Ishikawa (cell line): ENCODE data around the gene ZNF747.

Experiments used
- CEBPB ChIP-seq: IDR thresholded peaks from 2 replicates; pipeline ENCODE4 v1.6.1; 2012
- CREB1 ChIP-seq: IDR thresholded peaks from 2 replicates; pipeline ENCODE4 v1.6.1; 2012; ENCODE audit warnings: low read depth
- EGR1 ChIP-seq: IDR thresholded peaks from 2 replicates; pipeline ENCODE4 v1.6.1; 2012
- EP300 ChIP-seq: IDR thresholded peaks from 2 replicates; pipeline ENCODE4 v1.6.1; 2012; ENCODE audit warnings: borderline replicate concordance
- FOXM1 ChIP-seq: IDR thresholded peaks from 2 replicates; pipeline ENCODE4 v1.6.1; 2012; ENCODE audit warnings: low read depth, borderline replicate concordance
- MAX ChIP-seq: IDR thresholded peaks from 2 replicates; pipeline ENCODE4 v1.6.1; 2012
- NFIC ChIP-seq: IDR thresholded peaks from 2 replicates; pipeline ENCODE4 v1.6.1; 2012
- RAD21 ChIP-seq: IDR thresholded peaks from 2 replicates; pipeline ENCODE4 v1.6.1; 2012; ENCODE audit warnings: low read depth
- REST ChIP-seq: IDR thresholded peaks from 2 replicates; pipeline ENCODE4 v1.6.1; 2012; ENCODE audit warnings: low read depth, mild to moderate bottlenecking
- TAF1 ChIP-seq: IDR thresholded peaks from 2 replicates; pipeline ENCODE4 v1.6.1; 2012; ENCODE audit warnings: low read depth, mild to moderate bottlenecking
- TCF12 ChIP-seq: IDR thresholded peaks from 2 replicates; pipeline ENCODE4 v1.6.1; 2012; ENCODE audit warnings: low read depth
- TEAD4 ChIP-seq: IDR thresholded peaks from 2 replicates; pipeline ENCODE4 v1.6.1; 2012
- YY1 ChIP-seq: IDR thresholded peaks from 2 replicates; pipeline ENCODE4 v1.6.1; 2012; ENCODE audit warnings: low read depth
- ZBTB7A ChIP-seq: IDR thresholded peaks from 2 replicates; pipeline ENCODE4 v1.6.1; 2012; ENCODE audit warnings: low read depth

Gene ZNF747

DNA sequence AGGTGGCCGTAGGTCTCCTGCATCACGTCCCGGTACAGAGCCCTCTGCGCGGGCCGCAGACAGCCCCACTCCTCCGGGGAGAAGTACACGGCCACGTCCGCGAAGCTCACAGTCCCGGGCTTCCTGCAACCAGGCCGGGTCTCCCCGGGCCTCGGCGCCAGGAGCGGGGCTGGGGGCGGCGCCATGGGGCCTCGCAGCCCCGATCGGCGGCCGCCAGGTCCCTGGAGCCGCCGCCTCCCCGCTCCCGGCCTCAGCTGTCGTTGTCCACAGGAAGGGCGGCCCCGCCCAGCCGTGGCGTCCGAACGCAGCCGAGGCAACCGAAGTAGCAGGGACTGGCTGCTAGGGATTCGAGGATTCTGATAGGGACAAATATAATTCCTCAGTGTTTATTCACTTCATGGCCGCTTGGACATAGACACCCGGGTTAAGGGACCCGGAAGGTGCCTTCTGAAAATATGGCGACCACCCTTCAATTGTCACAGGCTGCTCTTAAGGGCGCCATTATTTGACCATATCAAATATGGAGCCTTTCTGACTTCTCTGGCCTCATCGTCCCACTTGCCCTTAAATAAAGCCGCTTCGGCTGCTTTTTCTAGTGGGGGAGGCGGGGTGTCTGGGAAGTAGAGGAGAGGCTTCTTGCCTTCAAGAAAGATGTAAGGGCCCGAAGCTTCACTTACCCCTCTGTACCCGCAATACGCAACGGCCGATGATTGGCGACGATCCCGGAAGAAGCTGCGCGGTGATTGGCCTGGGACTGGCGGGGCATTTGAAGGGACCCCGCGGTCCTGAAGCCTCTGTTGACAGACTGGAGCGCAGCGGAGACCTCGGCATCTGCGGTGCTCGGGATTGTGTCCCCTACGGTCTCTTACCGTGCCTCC is 37.0 kb upstream of the ZNF747 start, which contains the start of gene ZNF688:
Gene ZNF688, minus strand, starts transcription at position 270 of the 878 bp plus-strand sequence. Its CDS starts 85 bp downstream, at position 185.
- TF ChIP-seq TCF12 (0 out of 2 replicates have a peak, but pooled peaks have one; percentile 29), EGR1 (peak; percentile 86), CREB1 (peak; percentile 73), RAD21 (no peak), NFIC (no peak), CEBPB (no peak), ZBTB7A (peak; percentile 25; the same call in 1 of the 2 replicates), TAF1 (peak; percentile 39; the same call in 1 of the 2 replicates), FOXM1 (peak; percentile 67; the same call in 1 of the 2 replicates), MAX (peak; percentile 68), YY1 (peak; percentile 97), EP300 (no peak)

DNA sequence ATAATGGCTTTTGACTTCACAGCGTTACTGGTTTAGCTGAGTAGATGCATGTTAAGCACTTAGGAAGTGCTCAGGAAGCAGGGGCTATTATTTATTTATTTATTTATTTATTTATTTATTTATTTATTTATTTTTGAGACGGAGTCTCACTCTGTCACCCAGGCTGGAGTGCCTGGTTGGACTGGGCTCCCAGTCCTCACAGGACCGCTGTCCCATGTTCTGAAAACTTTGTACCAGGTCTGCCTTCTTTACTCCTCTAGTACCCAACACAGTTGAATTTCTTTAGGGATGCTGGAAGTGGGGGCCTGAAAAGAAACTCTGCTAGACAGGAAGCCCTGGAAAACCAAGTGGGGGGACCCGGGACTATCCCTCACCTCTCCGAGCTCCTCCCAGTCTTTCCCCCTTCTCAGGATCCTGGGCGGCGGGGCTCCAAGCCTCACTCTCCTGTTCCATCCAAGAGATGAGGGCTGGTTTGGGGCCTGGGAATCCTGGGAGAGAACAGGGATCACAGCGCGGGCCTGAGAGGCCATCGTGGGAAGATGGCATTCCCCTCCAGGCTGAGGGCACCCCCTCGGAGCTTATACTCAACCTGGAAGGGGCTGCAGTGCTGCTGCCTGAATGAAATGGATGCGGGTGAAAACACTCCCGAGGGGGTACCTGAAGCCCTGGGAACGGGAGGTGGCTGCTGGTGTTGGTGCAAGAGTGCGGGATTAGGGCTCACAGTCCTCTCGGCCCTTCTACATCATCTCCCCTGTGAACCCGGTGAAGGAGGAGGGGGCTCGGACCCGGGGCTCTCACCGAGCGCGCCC is 36.2 kb upstream of the ZNF747 start:
- TF ChIP-seq REST (peak; percentile 69), NFIC (no peak), MAX (0 out of 2 replicates have a peak, but pooled peaks have one; percentile 6), ZBTB7A (0 out of 2 replicates have a peak, but pooled peaks have one; percentile 21)

DNA sequence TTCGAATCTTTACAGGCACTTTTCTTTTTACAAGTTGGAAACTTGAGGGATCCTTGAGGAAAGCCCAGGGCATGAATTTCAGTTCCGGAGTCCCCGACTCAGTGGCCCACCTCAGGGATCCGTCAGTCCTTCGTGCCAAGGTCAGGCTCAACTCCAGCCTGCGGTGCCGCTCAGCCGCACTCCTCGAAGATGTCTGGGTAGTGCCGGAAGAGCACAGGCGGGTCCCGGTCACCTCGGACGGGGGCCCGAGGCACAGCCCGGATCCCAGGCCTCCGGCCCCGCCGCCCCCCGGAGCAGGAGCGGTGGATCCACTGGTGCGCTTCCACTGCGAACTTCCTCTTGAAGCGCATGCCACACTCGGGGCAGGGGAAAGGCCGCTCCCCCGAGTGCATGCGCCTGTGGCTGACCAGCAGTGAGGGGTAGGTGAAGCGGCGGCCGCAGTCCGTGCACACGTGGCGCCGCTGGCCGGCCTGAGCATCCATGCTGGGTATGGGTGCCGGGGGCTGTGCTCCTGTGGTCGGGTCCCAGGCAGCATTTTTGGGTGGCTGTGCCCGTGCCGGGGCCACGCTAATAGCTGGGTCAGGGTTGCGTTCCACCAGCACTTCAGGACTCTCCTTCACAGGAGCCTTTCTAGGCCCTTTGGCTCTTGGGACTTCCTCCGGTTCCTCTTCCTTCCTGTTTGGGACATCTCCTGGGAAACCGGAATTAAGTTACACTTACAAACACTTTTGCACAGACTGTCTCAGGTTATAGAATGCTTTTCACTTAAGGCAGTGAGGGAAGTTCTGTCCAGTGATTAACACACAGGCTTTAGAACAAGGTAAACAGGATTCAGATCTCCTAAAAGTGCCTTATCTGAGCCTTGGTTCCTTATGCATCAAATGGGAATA is 35.3 kb upstream of the ZNF747 start:
- no peak for TF ChIP-seq REST
- no peak for TF ChIP-seq YY1
- TF ChIP-seq EP300, result no peak
- no peak for TF ChIP-seq MAX
- TF ChIP-seq TEAD4, result no peak
- TF ChIP-seq TCF12, result no peak
- TF ChIP-seq EGR1, result no peak
- no peak for TF ChIP-seq CREB1
- TF ChIP-seq FOXM1, result no peak
- no peak for TF ChIP-seq RAD21
- TF ChIP-seq ZBTB7A, result no peak
- no peak for TF ChIP-seq NFIC

- TF ChIP-seq MAX (no peak), CEBPB (no peak), REST (no peak), ZBTB7A (no peak), RAD21 (no peak)
Measured at GRCh38 chr16:30569281-30569680, 34.6 kb upstream of the ZNF747 start.
